Measurements from ENCODE around the gene SMG7.

SMG7 gene

DNA sequence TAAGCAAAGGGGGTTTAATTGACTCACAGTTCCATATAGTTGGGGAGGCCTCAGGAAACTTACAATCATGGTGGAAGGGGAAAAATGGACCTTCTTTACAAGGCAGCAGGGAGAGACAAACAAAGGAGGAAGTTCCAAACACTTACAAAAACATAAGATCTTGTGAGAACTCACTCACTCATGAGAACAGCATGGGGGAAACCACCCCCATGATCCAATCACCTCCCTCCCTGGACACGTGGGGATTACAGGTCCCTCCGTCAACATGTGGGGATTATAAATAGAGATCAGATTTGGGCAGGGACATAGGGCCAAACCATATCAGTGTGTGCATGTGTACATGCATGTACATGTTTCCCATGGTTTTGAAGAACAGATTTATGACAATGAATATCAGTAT, 5.5 kb upstream of the SMG7 start:
- no peak overlapping the region for H3K4me3 ChIP-seq (ENCODE audit: low read depth, low read length)
- DNase-seq (ENCODE audit: low read depth), result no peak
- no peak for TF ChIP-seq CTCF (IDR thresholded peaks at IDR 0.05; ENCODE audit: low read depth, low read length, missing control alignments)

DNA sequence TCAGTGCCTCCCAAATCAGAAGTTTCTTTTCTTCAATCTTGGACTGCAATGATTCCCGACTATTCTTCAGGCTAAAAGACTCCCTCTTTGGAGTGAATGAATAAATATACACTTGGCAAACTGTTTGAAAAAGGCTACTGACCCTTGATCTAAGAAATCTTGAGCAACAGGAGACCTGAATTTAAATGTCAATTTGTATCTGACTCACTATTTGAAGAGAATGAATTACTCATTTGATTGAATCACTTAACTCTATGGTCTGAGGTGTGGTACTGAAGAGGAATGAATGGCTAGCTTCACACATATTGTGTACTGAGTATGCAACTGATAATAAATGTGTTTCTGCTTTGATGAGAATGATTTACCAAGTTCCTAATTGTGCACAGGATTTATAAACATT, 4.6 kb upstream of the SMG7 start:
- no peak overlapping the region for H3K4me3 ChIP-seq (ENCODE audit: low read depth, low read length)
- TF ChIP-seq CTCF (IDR thresholded peaks at IDR 0.05; ENCODE audit: low read depth, low read length, missing control alignments), result no peak
- DNase-seq (ENCODE audit: low read depth), result no peak

- no peak for DNase-seq (ENCODE audit: low read depth)
- H3K4me3 ChIP-seq (ENCODE audit: low read depth, low read length), result peak overlapping the region; percentile 86
- TF ChIP-seq CTCF (IDR thresholded peaks at IDR 0.05; ENCODE audit: low read depth, low read length, missing control alignments), result peak; percentile 44
These were observed 1.9 kb upstream of the SMG7 start for GRCh38 chr1:183470147-183470960.

- TF ChIP-seq CTCF (IDR thresholded peaks at IDR 0.05; ENCODE audit: low read depth, low read length, missing control alignments), result peak; percentile 17
- DNase-seq (ENCODE audit: low read depth), result no peak
- H3K4me3 ChIP-seq (ENCODE audit: low read depth, low read length), result peak overlapping the region; percentile 86
These were observed 1.1 kb upstream of the SMG7 start for GRCh38 chr1:183470961-183471742.

- DNase-seq (ENCODE audit: low read depth), result peak; percentile 91
- peak overlapping the region; percentile 86 for H3K4me3 ChIP-seq (ENCODE audit: low read depth, low read length)
- TF ChIP-seq CTCF (IDR thresholded peaks at IDR 0.05; ENCODE audit: low read depth, low read length, missing control alignments), result no peak
These were observed 384 bp upstream of the SMG7 start for GRCh38 chr1:183471743-183472487.

DNA sequence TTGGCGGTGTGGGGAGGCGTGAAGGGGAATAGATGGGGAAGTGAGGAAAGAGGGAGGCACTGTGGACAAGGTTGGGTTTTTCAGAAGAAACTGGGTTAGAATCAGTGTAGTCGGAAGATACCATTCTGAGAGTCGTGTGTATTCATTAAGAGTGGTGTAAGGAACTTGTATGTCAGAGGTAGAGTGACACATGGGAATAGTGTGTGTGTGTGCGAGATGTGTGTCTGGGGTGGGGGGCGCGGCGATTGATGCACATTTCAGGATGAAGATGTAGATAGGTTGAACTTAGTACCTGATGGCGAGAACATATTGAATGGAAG, 878 bp downstream of the SMG7 start:
- TF ChIP-seq CTCF (IDR thresholded peaks at IDR 0.05; ENCODE audit: low read depth, low read length, missing control alignments), result no peak
- DNase-seq (ENCODE audit: low read depth), result no peak
- peak overlapping the region; percentile 86 for H3K4me3 ChIP-seq (ENCODE audit: low read depth, low read length)

Measured in GM12864 (cell line).